Suprapubic skin (tissue), 4 donors: ENCODE data around the gene MATCAP1. TPM values are rescaled to one million over a fixed set of nuclear protein-coding genes. Genes with fewer than 3 reads are reported as not detected.

ENCODE experiments used
- DNase-seq, 2 donors: peaks; one replicate each; pipeline ENCODE4 v3.0.0-alpha.2; 2019; ENCODE audit warnings: low spot score in 2 of 2
- H3K27ac ChIP-seq: fragments of 200-600 bp; sonication (generic); one replicate; pipeline ENCODE4 v1.5.1; 2019
- H3K27me3 ChIP-seq: fragments of 200-600 bp; sonication (generic); one replicate; pipeline ENCODE4 v1.5.1; 2019
- H3K36me3 ChIP-seq: fragments of 200-600 bp; sonication (generic); one replicate; pipeline ENCODE4 v1.5.1; 2019
- H3K4me1 ChIP-seq: fragments of 200-600 bp; sonication (generic); one replicate; pipeline ENCODE4 v1.5.1; 2019
- H3K4me3 ChIP-seq: fragments of 200-600 bp; sonication (generic); one replicate; pipeline ENCODE4 v1.5.1; 2019; ENCODE audit warnings: mild to moderate bottlenecking
- H3K9me3 ChIP-seq: fragments of 200-600 bp; sonication (generic); one replicate; pipeline ENCODE4 v1.5.1; 2019
- CTCF ChIP-seq, 2 donors: fragments of 200-600 bp in 1 of 2; fragments of 450-650 bp in 1 of 2; sonication (generic) in 1 of 2; IDR thresholded peaks; one replicate each; pipeline ENCODE4 v1.5.1; 2016 to 2019; ENCODE audit warnings: antibody characterized with exemption in 2 of 2, mild to moderate bottlenecking in 1 of 2, moderate library complexity in 1 of 2
- EP300 ChIP-seq: sonication (generic); formaldehyde crosslinking; IDR thresholded peaks from one replicate; pipeline ENCODE4 v1.6.1; 2017; ENCODE audit warnings: antibody characterized with exemption
- POLR2A ChIP-seq, 2 donors: fragments of 450-650 bp; IDR thresholded peaks; one replicate each; pipeline ENCODE4 v1.6.1; 2017; ENCODE audit warnings: antibody characterized with exemption in 2 of 2, mild to moderate bottlenecking in 2 of 2, moderate library complexity in 2 of 2
- POLR2AphosphoS5 ChIP-seq, 3 donors: sonication (generic); formaldehyde crosslinking; IDR thresholded peaks; one replicate each; pipeline ENCODE4 v1.6.1; 2017; ENCODE audit warnings: antibody characterized with exemption in 3 of 3
- WGBS: methylation state at CpG from one replicate; pipeline ENCODE4 v1.1.5; 2018; 5-methylcytosine and 5-hydroxymethylcytosine counted together
- total RNA-seq, 4 donors: library from RNA; depleted of rRNA; stranded (reverse); fragments of >200 nt; gene quantifications; one replicate each; pipeline ENCODE4 v1.1.0, GENCODE V29; 2016

The MATCAP1 gene
- total RNA-seq, 4 donors from 2014 or later: 14.2 to 30.0 (median 17.3) TPM

GRCh38 chr16:67197704-67198103 is 13.9 kb upstream of the MATCAP1 start:
- H3K27ac ChIP-seq: no peak overlapping the region
- peaks cover 49% of the 10 kb centered on the region for H3K4me1 ChIP-seq
- TF ChIP-seq EP300 (no peak), POLR2AphosphoS5 (IDR thresholded peaks at IDR 0.05) (no peak), CTCF (IDR thresholded peaks at IDR 0.05) (no peak), POLR2A (IDR thresholded peaks at IDR 0.05) (no peak)
- peaks cover 60% of the 10 kb centered on the region for H3K36me3 ChIP-seq
- H3K4me3 ChIP-seq: no peak overlapping the region
- 69% methylated on average over 6 of the region's 6 CpGs for WGBS
- no peak for DNase-seq
- no peaks in the 10 kb centered on the region for H3K27me3 ChIP-seq
- no peaks in the 10 kb centered on the region for H3K9me3 ChIP-seq

DNA sequence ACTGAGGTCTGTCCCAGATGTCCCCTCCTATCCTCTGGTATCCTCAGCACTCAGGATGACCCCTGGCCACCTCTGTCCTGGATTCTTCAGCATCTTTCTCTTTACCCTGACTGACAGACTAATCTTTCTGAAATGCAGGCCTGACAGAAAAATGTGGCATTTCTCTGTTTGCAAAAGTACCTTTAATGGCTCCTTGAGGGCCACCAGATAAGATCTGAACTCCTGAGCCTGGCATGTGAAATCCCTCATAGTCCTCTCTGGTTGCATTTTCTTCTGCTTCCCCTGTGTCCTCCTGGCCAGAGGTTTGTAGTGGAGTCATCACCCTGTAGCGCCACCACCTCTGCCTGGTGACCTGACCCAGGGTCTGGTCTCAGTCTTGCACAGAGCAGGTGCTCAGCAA is 13.1 kb upstream of the MATCAP1 start:
- H3K4me1 ChIP-seq: peaks cover 53% of the 10 kb centered on the region
- H3K4me3 ChIP-seq: no peak overlapping the region
- H3K27ac ChIP-seq: no peak overlapping the region
- H3K9me3 ChIP-seq: no peaks in the 10 kb centered on the region
- peaks cover 52% of the 10 kb centered on the region for H3K36me3 ChIP-seq
- DNase-seq: no peak
- no peaks in the 10 kb centered on the region for H3K27me3 ChIP-seq
- WGBS: 100% methylated on average over 1 of the region's 1 CpG
- TF ChIP-seq POLR2AphosphoS5 (IDR thresholded peaks at IDR 0.05) (no peak), EP300 (no peak), CTCF (IDR thresholded peaks at IDR 0.05) (no peak)

GRCh38 chr16:67195676-67196075 is 11.9 kb upstream of the MATCAP1 start:
- no peaks in the 10 kb centered on the region for H3K9me3 ChIP-seq
- no peak overlapping the region for H3K4me3 ChIP-seq
- no peaks in the 10 kb centered on the region for H3K27me3 ChIP-seq
- no peak overlapping the region for H3K27ac ChIP-seq
- TF ChIP-seq POLR2AphosphoS5 (IDR thresholded peaks at IDR 0.05) (no peak), POLR2A (IDR thresholded peaks at IDR 0.05) (no peak), EP300 (no peak), CTCF (IDR thresholded peaks at IDR 0.05) (no peak)
- DNase-seq: no peak
- 70% methylated on average over 2 of the region's 5 CpGs for WGBS
- H3K36me3 ChIP-seq: peaks cover 44% of the 10 kb centered on the region
- peaks cover 60% of the 10 kb centered on the region for H3K4me1 ChIP-seq

GRCh38 chr16:67194260-67194659 is 10.5 kb upstream of the MATCAP1 start:
- WGBS: 84% methylated on average over 6 of the region's 6 CpGs
- TF ChIP-seq EP300 (no peak), CTCF (IDR thresholded peaks at IDR 0.05) (no peak), POLR2AphosphoS5 (IDR thresholded peaks at IDR 0.05) (no peak), POLR2A (IDR thresholded peaks at IDR 0.05) (no peak)
- Histone ChIP-seq H3K9me3 (no peaks in the 10 kb centered on the region), H3K36me3 (peaks cover 44% of the 10 kb centered on the region), H3K27ac (no peak overlapping the region), H3K4me1 (peaks cover 50% of the 10 kb centered on the region), H3K4me3 (no peak overlapping the region), H3K27me3 (no peaks in the 10 kb centered on the region)
- DNase-seq: no peak

- H3K4me1 ChIP-seq: peaks cover 43% of the 10 kb centered on the region
- DNase-seq: no peak
- no peaks in the 10 kb centered on the region for H3K27me3 ChIP-seq
- peaks cover 44% of the 10 kb centered on the region for H3K36me3 ChIP-seq
- no peak overlapping the region for H3K27ac ChIP-seq
- H3K4me3 ChIP-seq: peak overlapping the region; percentile 83
- TF ChIP-seq EP300 (no peak), POLR2A (IDR thresholded peaks at IDR 0.05) (no peak), CTCF (IDR thresholded peaks at IDR 0.05) (no peak), POLR2AphosphoS5 (IDR thresholded peaks at IDR 0.05) (no peak)
- no peaks in the 10 kb centered on the region for H3K9me3 ChIP-seq
These were observed 9.8 kb upstream of the MATCAP1 start for GRCh38 chr16:67193536-67193935.
